Measurements from ENCODE around the gene PRCD.
"Not testable (repeated sequence)": the region's sequence is repeated elsewhere in the genome, so short reads cannot be mapped to it uniquely, and the experiment has no call there.

The PRCD gene

DNA sequence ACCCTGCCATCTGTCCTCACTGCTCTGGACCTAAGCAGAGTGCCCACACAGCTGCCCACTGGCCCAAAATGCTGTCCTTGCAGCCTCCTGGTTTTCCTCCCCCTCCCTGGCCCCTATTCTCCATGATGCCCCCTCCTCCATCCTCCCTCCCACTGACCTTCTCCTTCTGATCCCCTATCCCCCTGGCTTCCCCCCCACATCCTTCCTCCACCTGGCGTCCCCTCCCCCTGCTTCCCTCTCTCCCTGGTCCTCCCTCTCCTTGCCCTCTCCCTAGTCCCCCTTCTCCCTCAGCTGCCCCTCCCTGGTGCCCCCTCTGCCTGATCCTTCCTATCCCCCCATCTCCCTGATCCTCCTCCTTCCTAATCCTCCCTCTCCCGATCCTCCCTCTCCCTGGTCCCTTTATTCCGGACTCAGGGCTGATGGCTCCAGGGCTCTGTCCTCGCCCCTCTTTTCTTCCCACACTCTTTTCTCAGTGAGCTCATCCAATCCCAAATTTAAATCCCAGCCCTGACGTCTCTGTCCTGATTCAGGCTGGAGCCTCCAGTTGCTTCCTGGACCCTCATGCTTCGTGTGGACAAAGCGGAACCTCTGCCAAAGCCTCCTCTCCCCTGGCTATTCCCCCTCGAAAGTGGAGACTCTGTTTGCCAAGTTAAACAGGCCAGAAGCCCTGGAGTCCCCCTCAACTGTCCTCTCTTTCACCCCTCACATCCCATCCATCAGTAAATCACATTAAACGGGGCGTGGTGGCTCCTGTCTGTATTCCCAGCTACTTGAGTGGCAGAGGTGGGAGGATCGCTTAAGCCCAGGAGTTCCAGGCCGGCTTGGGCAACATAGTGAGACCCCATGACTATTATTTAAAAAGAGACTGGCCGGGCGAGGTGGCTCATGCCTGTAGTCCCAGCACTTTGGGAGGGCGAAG, 20.5 kb upstream of the PRCD start:
- no peaks in the 10 kb centered on the region for H3K9me3 ChIP-seq (ENCODE audit: control insufficient read depth, low read length)
- peaks cover 39% of the 10 kb centered on the region for H3K4me1 ChIP-seq (ENCODE audit: control insufficient read depth, insufficient read depth, low read length, poor library complexity, severe bottlenecking)
- no peak overlapping the region for H3K4me3 ChIP-seq (ENCODE audit: insufficient read depth, low read depth, low read length, poor library complexity, severe bottlenecking)
- H3K36me3 ChIP-seq (ENCODE audit: control insufficient read depth, insufficient read depth, low read length) = no peaks in the 10 kb centered on the region
- peak overlapping the region; percentile 23 for H3K27ac ChIP-seq (ENCODE audit: insufficient read depth, low read length, poor library complexity, severe bottlenecking)
- no peaks in the 10 kb centered on the region for H3K27me3 ChIP-seq (replicated peaks; ENCODE audit: control insufficient read depth, insufficient read depth, low read length, poor library complexity, severe bottlenecking)
- DNase-seq = no peak

- no peak for DNase-seq
- Histone ChIP-seq H3K4me3 (ENCODE audit: insufficient read depth, low read depth, low read length, poor library complexity, severe bottlenecking) (no peak overlapping the region), H3K9me3 (ENCODE audit: control insufficient read depth, low read length) (no peaks in the 10 kb centered on the region), H3K27ac (ENCODE audit: insufficient read depth, low read length, poor library complexity, severe bottlenecking) (no peak overlapping the region), H3K4me1 (ENCODE audit: control insufficient read depth, insufficient read depth, low read length, poor library complexity, severe bottlenecking) (peaks cover 30% of the 10 kb centered on the region), H3K27me3 (replicated peaks; ENCODE audit: control insufficient read depth, insufficient read depth, low read length, poor library complexity, severe bottlenecking) (no peaks in the 10 kb centered on the region), H3K36me3 (ENCODE audit: control insufficient read depth, insufficient read depth, low read length) (no peaks in the 10 kb centered on the region)
These were observed 18.6 kb upstream of the PRCD start for GRCh38 chr17:76521262-76521661.

DNA sequence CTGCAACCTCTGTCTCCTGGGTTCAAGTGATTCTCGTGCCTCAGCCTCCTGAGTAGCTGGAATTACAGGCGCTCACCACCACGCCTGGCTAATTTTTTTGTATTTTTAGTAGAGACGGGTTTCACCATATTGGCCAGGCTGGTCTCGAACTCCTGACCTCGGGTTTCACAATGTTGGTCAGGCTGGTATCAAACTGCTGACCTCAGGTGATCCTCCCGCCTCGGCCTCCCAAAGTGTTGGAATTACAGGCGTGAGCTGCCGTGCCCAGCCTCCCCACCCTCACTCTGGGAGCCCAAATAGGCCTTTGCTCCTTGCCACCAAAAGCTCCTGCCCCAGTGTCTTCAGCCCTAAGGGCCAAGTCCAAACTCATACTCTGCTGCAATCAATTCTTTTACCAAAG, 18.2 kb upstream of the PRCD start:
- H3K27ac ChIP-seq (ENCODE audit: insufficient read depth, low read length, poor library complexity, severe bottlenecking); H3K4me3 ChIP-seq (ENCODE audit: insufficient read depth, low read depth, low read length, poor library complexity, severe bottlenecking); H3K9me3 ChIP-seq (ENCODE audit: control insufficient read depth, low read length); DNase-seq; H3K36me3 ChIP-seq (ENCODE audit: control insufficient read depth, insufficient read depth, low read length); H3K27me3 ChIP-seq (replicated peaks; ENCODE audit: control insufficient read depth, insufficient read depth, low read length, poor library complexity, severe bottlenecking): not testable (repeated sequence)
- peaks cover 26% of the 10 kb centered on the region for H3K4me1 ChIP-seq (ENCODE audit: control insufficient read depth, insufficient read depth, low read length, poor library complexity, severe bottlenecking)

DNA sequence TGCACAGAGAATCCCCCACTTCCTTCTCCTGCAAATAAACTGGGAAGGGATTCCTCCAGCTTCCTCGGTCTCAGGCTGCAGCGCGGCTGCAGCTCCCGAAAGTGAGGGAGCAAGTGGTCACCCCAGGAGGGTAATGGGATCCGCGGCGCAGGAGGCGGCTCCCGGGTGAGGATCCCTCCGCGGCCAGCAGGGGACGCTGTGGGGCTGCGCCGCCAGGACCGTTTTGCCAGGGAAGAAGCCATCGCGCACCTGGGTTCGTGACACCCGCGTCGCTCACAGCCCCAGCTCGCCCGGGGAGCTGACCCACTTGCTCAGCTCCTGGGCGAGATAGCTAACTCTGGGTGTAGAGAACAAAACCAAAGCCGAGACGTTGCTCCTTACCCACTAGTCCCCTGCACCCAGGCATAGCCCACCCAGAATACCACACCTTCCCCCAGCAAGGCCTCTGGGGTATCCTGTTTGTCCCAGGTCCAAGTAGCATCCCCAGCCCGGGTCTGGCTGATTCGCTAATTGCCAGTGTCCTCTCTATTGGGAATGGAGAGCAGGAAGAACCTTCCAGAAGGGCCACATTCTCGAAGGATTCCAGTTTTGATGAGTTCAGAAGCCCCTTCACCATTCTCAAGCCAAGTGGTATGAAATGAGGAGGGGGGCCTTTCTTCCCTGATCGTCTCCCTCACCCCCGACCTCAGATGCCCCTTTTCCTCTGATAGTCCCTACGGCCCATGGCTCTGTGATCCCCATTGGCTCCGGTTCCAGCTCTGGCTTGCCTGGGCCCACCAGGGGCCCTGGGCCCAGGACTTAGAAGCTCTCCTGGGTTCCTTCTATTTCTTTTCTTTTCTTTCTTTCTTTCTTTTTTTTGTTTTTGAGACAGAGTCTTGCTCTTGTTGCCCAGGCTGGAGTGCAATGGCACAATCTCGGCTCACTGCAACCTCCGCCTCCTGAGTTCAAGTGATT, 16.5 kb upstream of the PRCD start:
- Histone ChIP-seq H3K4me3 (ENCODE audit: insufficient read depth, low read depth, low read length, poor library complexity, severe bottlenecking) (no peak overlapping the region), H3K36me3 (ENCODE audit: control insufficient read depth, insufficient read depth, low read length) (no peaks in the 10 kb centered on the region), H3K9me3 (ENCODE audit: control insufficient read depth, low read length) (no peaks in the 10 kb centered on the region), H3K4me1 (ENCODE audit: control insufficient read depth, insufficient read depth, low read length, poor library complexity, severe bottlenecking) (peaks cover 20% of the 10 kb centered on the region), H3K27me3 (replicated peaks; ENCODE audit: control insufficient read depth, insufficient read depth, low read length, poor library complexity, severe bottlenecking) (no peaks in the 10 kb centered on the region), H3K27ac (ENCODE audit: insufficient read depth, low read length, poor library complexity, severe bottlenecking) (no peak overlapping the region)
- peak; percentile 65 to 74 (median 69) for DNase-seq

DNA sequence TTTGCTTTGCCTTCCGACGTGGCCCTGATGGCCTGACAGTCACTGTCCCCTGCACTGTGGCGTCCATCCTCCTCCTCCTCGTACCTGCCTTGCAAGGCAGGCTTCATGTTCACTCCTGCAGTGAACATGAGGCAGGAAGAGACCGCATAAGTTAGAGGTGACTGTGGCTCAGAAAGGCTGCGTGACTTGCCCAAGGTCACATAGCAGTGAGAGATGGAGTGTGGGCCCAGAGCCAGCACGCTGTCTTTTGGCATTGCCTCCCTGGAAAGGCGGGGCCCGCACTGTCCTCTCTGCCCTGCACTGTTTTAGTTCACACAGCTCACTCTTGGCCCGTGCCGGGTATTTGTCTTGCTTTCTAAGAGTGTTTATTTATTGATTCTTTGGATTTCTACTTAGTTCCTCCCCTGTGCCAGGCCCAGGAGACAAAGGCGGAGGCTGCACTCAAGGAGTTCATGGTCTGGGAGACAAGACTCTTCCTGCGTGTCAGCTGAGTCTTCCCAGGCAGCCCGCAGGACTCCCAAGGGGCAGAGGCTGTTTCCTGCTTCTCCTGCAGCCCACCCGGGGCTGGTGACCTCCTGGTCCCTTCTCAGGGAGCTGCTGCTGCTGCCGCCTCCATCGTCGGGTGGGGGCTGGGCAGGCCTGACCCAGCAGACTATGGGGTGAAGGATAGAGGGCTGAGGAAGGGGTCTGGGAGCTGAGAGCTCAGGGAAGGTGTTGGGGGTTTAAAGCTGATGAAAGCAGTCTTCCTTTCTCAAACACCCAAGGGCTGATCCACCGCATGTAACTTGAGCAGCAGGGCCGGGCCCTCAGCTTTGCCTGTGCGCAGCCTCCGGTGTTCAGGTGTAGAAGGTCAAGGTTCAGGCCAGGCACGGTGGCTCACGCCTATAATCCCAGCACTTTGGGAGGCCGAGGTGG, 15.0 kb upstream of the PRCD start:
- Histone ChIP-seq H3K27ac (ENCODE audit: insufficient read depth, low read length, poor library complexity, severe bottlenecking) (no peak overlapping the region), H3K27me3 (replicated peaks; ENCODE audit: control insufficient read depth, insufficient read depth, low read length, poor library complexity, severe bottlenecking) (no peaks in the 10 kb centered on the region), H3K9me3 (ENCODE audit: control insufficient read depth, low read length) (no peaks in the 10 kb centered on the region), H3K4me3 (ENCODE audit: insufficient read depth, low read depth, low read length, poor library complexity, severe bottlenecking) (no peak overlapping the region), H3K36me3 (ENCODE audit: control insufficient read depth, insufficient read depth, low read length) (no peaks in the 10 kb centered on the region), H3K4me1 (ENCODE audit: control insufficient read depth, insufficient read depth, low read length, poor library complexity, severe bottlenecking) (peaks cover 28% of the 10 kb centered on the region)
- no peak for DNase-seq

DNA sequence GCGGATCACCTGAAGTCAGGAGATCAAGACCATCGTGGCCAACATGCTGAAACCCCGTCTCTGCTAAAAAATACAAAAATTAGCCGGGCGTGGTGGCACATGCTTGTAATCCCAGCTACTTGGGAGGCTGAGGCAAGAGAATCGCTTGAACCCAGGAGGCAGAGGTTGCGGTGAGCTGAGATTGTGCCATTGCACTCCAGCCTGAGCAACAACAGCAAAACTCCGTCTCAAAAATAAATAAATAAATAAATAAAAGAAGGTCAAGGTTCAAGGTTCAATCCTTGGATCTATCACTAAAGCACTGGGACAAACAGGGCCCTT, 14.4 kb upstream of the PRCD start:
- H3K4me3 ChIP-seq (ENCODE audit: insufficient read depth, low read depth, low read length, poor library complexity, severe bottlenecking); H3K27ac ChIP-seq (ENCODE audit: insufficient read depth, low read length, poor library complexity, severe bottlenecking); DNase-seq; H3K9me3 ChIP-seq (ENCODE audit: control insufficient read depth, low read length); H3K27me3 ChIP-seq (replicated peaks; ENCODE audit: control insufficient read depth, insufficient read depth, low read length, poor library complexity, severe bottlenecking); H3K36me3 ChIP-seq (ENCODE audit: control insufficient read depth, insufficient read depth, low read length): not testable (repeated sequence)
- H3K4me1 ChIP-seq (ENCODE audit: control insufficient read depth, insufficient read depth, low read length, poor library complexity, severe bottlenecking) = peaks cover 28% of the 10 kb centered on the region

- not testable (repeated sequence) for H3K27me3 ChIP-seq (replicated peaks; ENCODE audit: control insufficient read depth, insufficient read depth, low read length, poor library complexity, severe bottlenecking); H3K36me3 ChIP-seq (ENCODE audit: control insufficient read depth, insufficient read depth, low read length); H3K4me3 ChIP-seq (ENCODE audit: insufficient read depth, low read depth, low read length, poor library complexity, severe bottlenecking); H3K27ac ChIP-seq (ENCODE audit: insufficient read depth, low read length, poor library complexity, severe bottlenecking); H3K9me3 ChIP-seq (ENCODE audit: control insufficient read depth, low read length); DNase-seq
- peaks cover 28% of the 10 kb centered on the region for H3K4me1 ChIP-seq (ENCODE audit: control insufficient read depth, insufficient read depth, low read length, poor library complexity, severe bottlenecking)
These were observed 12.8 kb upstream of the PRCD start for GRCh38 chr17:76527016-76527415.

DNA sequence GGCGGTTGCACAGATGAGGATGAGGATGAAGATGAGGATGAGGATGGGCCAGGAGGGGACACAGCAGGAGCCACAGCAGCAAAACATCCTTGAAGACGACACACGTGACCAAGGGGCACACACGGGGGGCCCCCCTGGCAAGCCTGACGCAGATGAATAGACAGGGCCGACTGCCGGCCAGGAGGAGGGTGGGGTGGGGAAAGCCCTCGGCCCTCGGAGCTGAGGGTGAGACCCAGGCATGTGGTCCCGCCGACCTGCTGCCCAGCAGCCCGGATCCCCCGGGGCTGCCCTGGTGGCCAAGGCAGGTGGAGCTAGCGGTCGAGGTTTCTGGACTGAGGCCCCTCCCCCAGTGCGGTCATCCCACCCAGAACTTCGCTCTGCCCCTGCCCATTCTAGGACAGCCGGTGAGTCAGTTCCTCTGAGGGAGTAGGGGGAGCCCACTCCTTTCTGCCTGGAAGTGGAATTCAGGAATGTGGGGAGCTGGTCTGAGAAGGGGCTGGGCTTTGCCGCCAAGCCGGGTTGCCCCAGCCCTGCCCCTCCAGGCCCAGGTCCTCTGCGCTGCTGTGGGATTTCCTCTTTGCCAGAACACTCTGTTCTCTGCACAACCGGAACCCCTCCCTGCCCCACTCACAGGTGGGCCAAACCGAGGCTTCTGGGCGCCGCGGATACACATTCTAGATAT, 12.3 kb upstream of the PRCD start:
- Histone ChIP-seq H3K4me3 (ENCODE audit: insufficient read depth, low read depth, low read length, poor library complexity, severe bottlenecking) (no peak overlapping the region), H3K27ac (ENCODE audit: insufficient read depth, low read length, poor library complexity, severe bottlenecking) (no peak overlapping the region), H3K27me3 (replicated peaks; ENCODE audit: control insufficient read depth, insufficient read depth, low read length, poor library complexity, severe bottlenecking) (no peaks in the 10 kb centered on the region), H3K36me3 (ENCODE audit: control insufficient read depth, insufficient read depth, low read length) (no peaks in the 10 kb centered on the region), H3K9me3 (ENCODE audit: control insufficient read depth, low read length) (no peaks in the 10 kb centered on the region), H3K4me1 (ENCODE audit: control insufficient read depth, insufficient read depth, low read length, poor library complexity, severe bottlenecking) (peaks cover 28% of the 10 kb centered on the region)
- peak; percentile 12 to 27 (median 12) for DNase-seq

DNA sequence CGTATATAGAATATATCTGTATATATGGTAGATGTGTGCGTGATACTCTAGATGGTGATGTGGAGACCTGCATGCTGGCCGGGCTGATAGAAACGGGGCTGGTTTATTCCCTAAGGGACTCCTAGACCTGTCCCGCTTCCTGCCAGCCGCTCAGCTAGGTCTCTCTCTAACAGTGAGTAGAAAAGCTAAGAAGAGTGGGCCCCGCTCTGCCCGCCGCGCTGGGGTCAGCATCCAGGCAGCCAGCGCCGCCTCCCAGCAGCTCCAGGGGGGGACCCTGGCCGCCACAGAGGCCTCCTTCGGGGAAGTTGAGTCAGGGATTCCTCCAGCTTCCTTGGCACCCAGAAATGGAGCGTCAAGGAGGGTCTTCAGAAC, 11.7 kb upstream of the PRCD start:
- Histone ChIP-seq H3K27me3 (replicated peaks; ENCODE audit: control insufficient read depth, insufficient read depth, low read length, poor library complexity, severe bottlenecking) (no peaks in the 10 kb centered on the region), H3K4me1 (ENCODE audit: control insufficient read depth, insufficient read depth, low read length, poor library complexity, severe bottlenecking) (peaks cover 23% of the 10 kb centered on the region), H3K36me3 (ENCODE audit: control insufficient read depth, insufficient read depth, low read length) (no peaks in the 10 kb centered on the region), H3K27ac (ENCODE audit: insufficient read depth, low read length, poor library complexity, severe bottlenecking) (peak overlapping the region; percentile 32), H3K9me3 (ENCODE audit: control insufficient read depth, low read length) (no peaks in the 10 kb centered on the region), H3K4me3 (ENCODE audit: insufficient read depth, low read depth, low read length, poor library complexity, severe bottlenecking) (no peak overlapping the region)
- DNase-seq = no peak

Measured in effector memory CD4-positive, alpha-beta T cell (primary cell).